LNCAP (cell line): ENCODE measurements around the gene CHCHD3.

Experiments
- CTCF ChIP-seq: fragments of 450-650 bp; IDR thresholded peaks from 2 replicates; pipeline ENCODE4 v1.5.1; 2017; ENCODE audit warnings: mild to moderate bottlenecking

Gene CHCHD3

GRCh38 chr7:132806834-132807233 lies 275.1 kb downstream of the CHCHD3 start:
- no peak for TF ChIP-seq CTCF

GRCh38 chr7:132805766-132806165 lies 276.1 kb downstream of the CHCHD3 start:
- TF ChIP-seq CTCF: no peak

GRCh38 chr7:132804849-132805485 lies 276.9 kb downstream of the CHCHD3 start:
- TF ChIP-seq CTCF: no peak

- TF ChIP-seq CTCF: no peak
Measured at GRCh38 chr7:132800522-132800921, 281.4 kb downstream of the CHCHD3 start.

GRCh38 chr7:132799081-132799413 lies 282.8 kb downstream of the CHCHD3 start:
- no peak for TF ChIP-seq CTCF

- TF ChIP-seq CTCF: no peak
Measured at GRCh38 chr7:132797152-132797551, 284.7 kb downstream of the CHCHD3 start.

- TF ChIP-seq CTCF: no peak
Measured at GRCh38 chr7:132793474-132793873, 288.4 kb downstream of the CHCHD3 start.

GRCh38 chr7:132791036-132791435 lies 290.9 kb downstream of the CHCHD3 start:
- TF ChIP-seq CTCF: no peak
